Stimulated activated CD4-positive, alpha-beta T cell treated with anti-CD3 and anti-CD28 coated beads, TNF-alpha, amount 100 ng/mL, for 48 hours (primary cell): ENCODE results near the gene AKT2.

Experiments used
- DNase-seq, 3 donors: peaks; one replicate each; pipeline ENCODE4 v3.0.0-alpha.2; 2020; ENCODE audit warnings: low read depth in 3 of 3

The AKT2 gene

GRCh38 chr19:40300668-40301067 is 15.5 kb upstream of the AKT2 start:
- no peak for DNase-seq

- no peak for DNase-seq
These were observed 12.9 kb upstream of the AKT2 start for GRCh38 chr19:40298026-40298425.

- no peak for DNase-seq
These were observed 9.4 kb upstream of the AKT2 start for GRCh38 chr19:40294560-40294959.

- DNase-seq, result no peak
These were observed 1.9 kb upstream of the AKT2 start for GRCh38 chr19:40286971-40287421.

GRCh38 chr19:40286235-40286970 is 1.3 kb upstream of the AKT2 start:
- DNase-seq, result no peak

GRCh38 chr19:40285353-40286234 is 449 bp upstream of the AKT2 start:
- DNase-seq, result peak; percentile 92 to 97 (median 93)

- DNase-seq, result no peak
These were observed 969 bp downstream of the AKT2 start for GRCh38 chr19:40284251-40284500.

GRCh38 chr19:40283414-40284250 is 1.5 kb downstream of the AKT2 start:
- DNase-seq, result no peak

- no peak for DNase-seq
These were observed 2.2 kb downstream of the AKT2 start for GRCh38 chr19:40282920-40283319.

- DNase-seq, result no peak
These were observed 3.0 kb downstream of the AKT2 start for GRCh38 chr19:40282209-40282580.

GRCh38 chr19:40281381-40282208 is 3.5 kb downstream of the AKT2 start:
- no peak for DNase-seq

GRCh38 chr19:40280608-40281221 is 4.4 kb downstream of the AKT2 start:
- no peak for DNase-seq

GRCh38 chr19:40279761-40280607 is 5.2 kb downstream of the AKT2 start:
- DNase-seq, result no peak

GRCh38 chr19:40279120-40279551 is 6.0 kb downstream of the AKT2 start:
- no peak for DNase-seq

- DNase-seq, result no peak
These were observed 6.6 kb downstream of the AKT2 start for GRCh38 chr19:40278361-40279035.

- no peak for DNase-seq
These were observed 7.6 kb downstream of the AKT2 start for GRCh38 chr19:40277356-40278059.

- no peak for DNase-seq
These were observed 10.3 kb downstream of the AKT2 start for GRCh38 chr19:40274585-40275544.
